HepG2 (cell line): Measurements from ENCODE around the gene LYRM9. TPM values are rescaled to one million over a fixed set of nuclear protein-coding genes. Genes with fewer than 3 reads are reported as not detected.

Experiments used
- ATAC-seq: fragments of 200-7000 bp; cut with Tn5 transposase; 3 replicates; pipeline ENCODE4 v1.9.1; 2020; ENCODE audit warnings: mild to moderate bottlenecking, moderate library complexity
- BruUV-seq: library from RNA; stranded (reverse); fragments of 400-500 nt; replicated peaks from 2 replicates; lab custom pipeline; 2021; lab: Mats Ljungman, UMichigan
- CTCF ChIA-PET: fragments of 300-600 bp; formaldehyde crosslinking; extraction: SDS; loops from one replicate; lab custom pipeline; 2021; ENCODE audit warnings: low total read pairs, inconsistent platforms, low intra/inter-chr PET ratio; lab: Yijun Ruan, JAX
- POLR2A ChIA-PET: fragments of 350-600 bp; sonication (Branson Sonifier 250); formaldehyde crosslinking; loops from one replicate; lab custom pipeline; 2020; ENCODE audit warnings: antibody characterized with exemption, inconsistent platforms; lab: Yijun Ruan, JAX
- DNase-seq: peaks from one replicate; pipeline ENCODE4 v3.0.0-alpha.2; 2015; ENCODE audit warnings: low spot score
- FAIRE-seq: peaks from 3 replicates; lab custom pipeline; 2011; peaks lifted over from hg19 to GRCh38; lab: Jason Lieb, UNC
- H2AFZ ChIP-seq: one replicate; pipeline ENCODE4 v1.6.1; 2011; ENCODE audit warnings: low read length, inconsistent platforms
- H3K27ac ChIP-seq: fragments of 300-600 bp; 3 replicates; pipeline ENCODE4 v1.8.0; 2011; ENCODE audit warnings: mixed run types, mild to moderate bottlenecking, mixed read lengths, low read length, inconsistent platforms; ENCODE audit not compliant: insufficient read depth; ENCODE audit errors: extremely low read length
- H3K27me3 ChIP-seq, 2 experiments: fragments of 200-600 bp in 1 of 2; 2 replicates in 1 of 2; 3 replicates in 1 of 2; pipeline versions ENCODE4 v1.6.0 to v1.8.0; 2011; ENCODE audit warnings: low read length in 2 of 2, mild to moderate bottlenecking in 2 of 2, moderate library complexity in 2 of 2, inconsistent platforms in 1 of 2; ENCODE audit not compliant: insufficient read depth in 2 of 2, control insufficient read depth in 1 of 2
- H3K36me3 ChIP-seq, 2 experiments: fragments of 200-600 bp in 1 of 2; replicated peaks in 1 of 2; 2 replicates in 1 of 2; 3 replicates in 1 of 2; pipeline versions ENCODE4 v1.5.1 to v1.8.0; 2011; ENCODE audit warnings: low read length in 2 of 2, inconsistent platforms in 1 of 2; ENCODE audit not compliant: insufficient read depth in 2 of 2, control insufficient read depth in 1 of 2
- H3K4me1 ChIP-seq: 2 replicates; pipeline ENCODE4 v1.5.1; 2012; ENCODE audit warnings: low read length, inconsistent platforms; ENCODE audit not compliant: insufficient read depth
- H3K4me2 ChIP-seq: 2 replicates; pipeline ENCODE4 v1.6.0; 2011; ENCODE audit warnings: low read depth, low read length, inconsistent platforms
- H3K4me3 ChIP-seq, 3 experiments: fragments of 200-600 bp in 1 of 3; sonication (generic), shearing (Covaris generic) in 1 of 3; replicated peaks in 1 of 3; 2 replicates each; pipeline ENCODE4 v1.5.1; 2011 to 2016; ENCODE audit warnings: low read length in 3 of 3, inconsistent platforms in 2 of 3, low read depth in 2 of 3, mild to moderate bottlenecking in 2 of 3, control low read depth in 1 of 3, mixed read lengths in 1 of 3; ENCODE audit not compliant: insufficient read depth in 1 of 3
- H3K79me2 ChIP-seq: one replicate; pipeline ENCODE4 v1.6.1; 2011; ENCODE audit warnings: low read length, inconsistent platforms; ENCODE audit not compliant: insufficient read depth
- H3K9ac ChIP-seq: 2 replicates; pipeline ENCODE4 v1.6.0; 2011; ENCODE audit warnings: mild to moderate bottlenecking, low read depth, low read length, inconsistent platforms; ENCODE audit not compliant: insufficient read depth
- H3K9me3 ChIP-seq: 2 replicates; pipeline ENCODE4 v1.5.1; 2012; ENCODE audit warnings: mild to moderate bottlenecking, low read length
- H4K20me1 ChIP-seq: 2 replicates; pipeline ENCODE4 v1.6.0; 2011; ENCODE audit warnings: inconsistent platforms, mild to moderate bottlenecking, low read length, moderate library complexity; ENCODE audit not compliant: insufficient read depth
- ARHGAP35 ChIP-seq: sonication (generic); formaldehyde crosslinking; IDR thresholded peaks from 2 replicates; pipeline ENCODE4 v1.9.0; 2022; ENCODE audit warnings: mild to moderate bottlenecking, inconsistent platforms, moderate library complexity, missing genetic modification reagents, borderline replicate concordance
- ARNT2 ChIP-seq: sonication (generic); formaldehyde crosslinking; IDR thresholded peaks from 2 replicates; pipeline ENCODE4 v1.8.0; 2022; ENCODE audit warnings: mild to moderate bottlenecking, low read depth, missing genetic modification reagents, moderate library complexity
- CENPT ChIP-seq: sonication (generic); formaldehyde crosslinking; IDR thresholded peaks from 2 replicates; pipeline ENCODE4 v1.8.0; 2022; ENCODE audit warnings: low read depth, mild to moderate bottlenecking, moderate library complexity, missing genetic modification reagents
- HNF4A ChIP-seq: sonication (generic); formaldehyde crosslinking; IDR thresholded peaks from 2 replicates; pipeline ENCODE4 v1.4.0; 2020; ENCODE audit warnings: missing genetic modification reagents
- HNF4G ChIP-seq, 2 experiments: sonication (generic) in 1 of 2; formaldehyde crosslinking in 1 of 2; IDR thresholded peaks; 2 replicates each; pipeline versions ENCODE4 v1.4.0 to v1.6.1; 2011 to 2020; ENCODE audit warnings: borderline replicate concordance in 2 of 2, low read depth in 2 of 2, mild to moderate bottlenecking in 2 of 2, low read length in 1 of 2, missing genetic modification reagents in 1 of 2, moderate library complexity in 1 of 2
- SALL2 ChIP-seq: sonication (generic); formaldehyde crosslinking; IDR thresholded peaks from 2 replicates; pipeline ENCODE4 v1.8.1; 2023; ENCODE audit warnings: mild to moderate bottlenecking, missing genetic modification reagents, inconsistent platforms
- SATB2 ChIP-seq: sonication (generic); formaldehyde crosslinking; IDR thresholded peaks from 2 replicates; pipeline ENCODE4 v1.5.0; 2020; ENCODE audit warnings: missing genetic modification reagents
- SNRNP70 ChIP-seq: fragments of 200-400 bp; formaldehyde crosslinking; IDR thresholded peaks from 2 replicates; pipeline ENCODE4 v1.6.1; 2017; ENCODE audit warnings: mild to moderate bottlenecking, low read depth, low read length, moderate library complexity
- TCF7 ChIP-seq: sonication (generic); IDR thresholded peaks from 2 replicates; pipeline ENCODE4 v1.6.1; 2016; ENCODE audit warnings: antibody characterized with exemption, low read depth
- THAP11 ChIP-seq: IDR thresholded peaks from 2 replicates; pipeline ENCODE4 v1.6.1; 2016; ENCODE audit warnings: missing biosample characterization, missing genetic modification reagents
- ZNF12 ChIP-seq: sonication (generic); formaldehyde crosslinking; IDR thresholded peaks from 2 replicates; pipeline ENCODE4 v1.5.0; 2020; ENCODE audit warnings: missing genetic modification reagents
- ZNF251 ChIP-seq: sonication (generic); formaldehyde crosslinking; IDR thresholded peaks from 2 replicates; pipeline ENCODE4 v1.9.0; 2021; ENCODE audit warnings: mild to moderate bottlenecking, missing genetic modification reagents
- ZNF549 ChIP-seq: sonication (generic); formaldehyde crosslinking; IDR thresholded peaks from 2 replicates; pipeline ENCODE4 v1.5.0; 2020; ENCODE audit warnings: missing genetic modification reagents
- ZNF878 ChIP-seq: sonication (generic); formaldehyde crosslinking; IDR thresholded peaks from 2 replicates; pipeline ENCODE4 v1.8.1; 2023; ENCODE audit warnings: mild to moderate bottlenecking, missing genetic modification reagents, moderate library complexity
- WGBS: methylation state at CpG from one replicate; pipeline ENCODE4 v1.1.6; 2017; ENCODE audit warnings: low lambda C conversion rate; 5-methylcytosine and 5-hydroxymethylcytosine counted together
- in situ Hi-C: cut with HindIII; loops from 2 replicates; pipeline ENCODE4 v1.10.0; 2017; ENCODE audit warnings: low pct_unique_long_range_greater_than_20kb; ENCODE audit not compliant: extremely low pct_ligation_motif_present
- intact Hi-C: fragments of 100-400 bp; cut with micrococcal nuclease; formaldehyde crosslinking; loops from one replicate; pipeline ENCODE4 v1.10.0; 2022; ENCODE audit not compliant: unreplicated experiment
- polyA plus RNA-seq, 8 experiments: library from polyadenylated mRNA; depleted of rRNA in 3 of 8; stranded (reverse) in 7 of 8; unstranded in 1 of 8; fragments of >200 nt; fragmentation: Illumina TruSeq in 4 of 8; extraction: Trizol in 4 of 8; gene quantifications; 2 replicates each; pipeline versions ENCODE4 v1.2.1 to v1.2.3, GENCODE V29; 2011 to 2016; ENCODE audit warnings: low read depth in 4 of 8, missing spikeins in 1 of 8, mixed read lengths in 1 of 8; ENCODE audit not compliant: insufficient read depth in 1 of 8
- total RNA-seq, 5 experiments: library from RNA; depleted of rRNA; stranded (reverse); fragments of >200 nt; fragmentation: Illumina TruSeq; extraction: Trizol; gene quantifications; 2 replicates each; pipeline ENCODE4 v1.2.3, GENCODE V29; 2016; ENCODE audit warnings: low read depth in 1 of 5
- TF ChIP-seq, protein P1 (sequence below): sonication (generic); formaldehyde crosslinking; IDR thresholded peaks from 2 replicates; pipeline ENCODE4 v1.4.0; 2020; ENCODE audit warnings: mild to moderate bottlenecking, missing genetic modification reagents
- TF ChIP-seq, protein P2 (sequence below): sonication (generic); formaldehyde crosslinking; IDR thresholded peaks from 2 replicates; pipeline ENCODE4 v1.9.0; 2021; ENCODE audit warnings: missing genetic modification reagents, borderline replicate concordance

The LYRM9 gene
- total and polyA plus RNA-seq, 2 of the 13 experiments (the other 11 are each of a cell fraction or from before 2014, with no cell fraction given): 0.24 to 0.66 TPM

DNA sequence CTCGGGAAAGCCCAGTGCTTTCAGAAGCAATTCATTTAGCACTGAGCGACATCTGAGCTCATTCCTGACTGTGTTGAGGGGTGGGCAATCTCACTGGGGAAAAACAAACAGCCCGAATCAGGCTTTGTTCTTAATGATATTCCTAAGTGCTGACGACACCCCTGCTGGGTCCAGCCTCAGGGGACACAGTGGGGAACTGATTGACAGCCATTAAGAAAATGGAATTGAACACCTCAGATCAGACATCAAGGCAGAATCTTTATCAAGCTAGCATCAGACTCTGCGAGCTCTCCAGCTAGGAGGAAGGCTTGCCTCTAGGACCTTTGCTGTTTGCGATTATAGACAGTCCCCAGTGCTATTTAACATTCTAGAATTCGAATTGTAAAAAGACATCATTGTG is 22.5 kb upstream of the LYRM9 start:
- TF ChIP-seq, protein P1, sequence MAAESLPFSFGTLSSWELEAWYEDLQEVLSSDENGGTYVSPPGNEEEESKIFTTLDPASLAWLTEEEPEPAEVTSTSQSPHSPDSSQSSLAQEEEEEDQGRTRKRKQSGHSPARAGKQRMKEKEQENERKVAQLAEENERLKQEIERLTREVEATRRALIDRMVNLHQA (CRISPR knock-in tag): no peak
- no peak for TF ChIP-seq HNF4G (IDR thresholded peaks at IDR 0.05; ENCODE audit: borderline replicate concordance, low read depth, low read length)
- TF ChIP-seq HNF4G (CRISPR knock-in tag; IDR thresholded peaks at IDR 0.05; ENCODE audit: borderline replicate concordance, low read depth): no peak
- TF ChIP-seq HNF4A (CRISPR knock-in tag): no peak
- TF ChIP-seq CENPT: no peak
- no peak for TF ChIP-seq ARNT2 (CRISPR knock-in tag)
- TF ChIP-seq SALL2 (CRISPR knock-in tag): no peak
- no peak for TF ChIP-seq TCF7
- no peak for TF ChIP-seq ZNF12 (CRISPR knock-in tag)
- no peak for TF ChIP-seq ZNF549 (CRISPR knock-in tag)
- no peak for TF ChIP-seq THAP11 (CRISPR knock-in tag)
- no peak for TF ChIP-seq SATB2 (CRISPR knock-in tag)
- no peak for TF ChIP-seq ZNF878 (CRISPR knock-in tag)
- no peak for TF ChIP-seq ARHGAP35 (CRISPR knock-in tag)
- TF ChIP-seq, protein P2, sequence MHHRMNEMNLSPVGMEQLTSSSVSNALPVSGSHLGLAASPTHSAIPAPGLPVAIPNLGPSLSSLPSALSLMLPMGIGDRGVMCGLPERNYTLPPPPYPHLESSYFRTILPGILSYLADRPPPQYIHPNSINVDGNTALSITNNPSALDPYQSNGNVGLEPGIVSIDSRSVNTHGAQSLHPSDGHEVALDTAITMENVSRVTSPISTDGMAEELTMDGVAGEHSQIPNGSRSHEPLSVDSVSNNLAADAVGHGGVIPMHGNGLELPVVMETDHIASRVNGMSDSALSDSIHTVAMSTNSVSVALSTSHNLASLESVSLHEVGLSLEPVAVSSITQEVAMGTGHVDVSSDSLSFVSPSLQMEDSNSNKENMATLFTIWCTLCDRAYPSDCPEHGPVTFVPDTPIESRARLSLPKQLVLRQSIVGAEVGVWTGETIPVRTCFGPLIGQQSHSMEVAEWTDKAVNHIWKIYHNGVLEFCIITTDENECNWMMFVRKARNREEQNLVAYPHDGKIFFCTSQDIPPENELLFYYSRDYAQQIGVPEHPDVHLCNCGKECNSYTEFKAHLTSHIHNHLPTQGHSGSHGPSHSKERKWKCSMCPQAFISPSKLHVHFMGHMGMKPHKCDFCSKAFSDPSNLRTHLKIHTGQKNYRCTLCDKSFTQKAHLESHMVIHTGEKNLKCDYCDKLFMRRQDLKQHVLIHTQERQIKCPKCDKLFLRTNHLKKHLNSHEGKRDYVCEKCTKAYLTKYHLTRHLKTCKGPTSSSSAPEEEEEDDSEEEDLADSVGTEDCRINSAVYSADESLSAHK (CRISPR knock-in tag): no peak
- no peak for TF ChIP-seq SNRNP70
- TF ChIP-seq ZNF251 (CRISPR knock-in tag): no peak
- Histone ChIP-seq H3K27ac (no peak overlapping the region), H3K4me1 (no peaks in the 10 kb centered on the region), H3K27me3 (no peaks in the 10 kb centered on the region; a peak in 1 of 5 replicates), H4K20me1 (no peaks in the 10 kb centered on the region), H3K9me3 (no peaks in the 10 kb centered on the region), H3K79me2 (no peaks in the 10 kb centered on the region), H2AFZ (no peak overlapping the region), H3K36me3 (no peaks in the 10 kb centered on the region), H3K4me3 (no peak overlapping the region), H3K9ac (no peak overlapping the region), H3K4me2 (no peak overlapping the region)
- ATAC-seq: no peak
- BruUV-seq: no TSS peak
- intact Hi-C loops (no loop called here), in situ Hi-C loops (no loop called here)
- WGBS: 25% methylated on average over 7 of the region's 7 CpGs
- ChIA-PET CTCF (no interaction called here), POLR2A (no interaction called here)
- no peak for FAIRE-seq
- no peak for DNase-seq
